Melanocyte of skin (primary cell): Measurements from ENCODE around the gene LGALS8. TPM values are rescaled to one million over a fixed set of nuclear protein-coding genes. Genes with fewer than 3 reads are reported as not detected.

ENCODE experiments used
- total RNA-seq, 2 donors: library from RNA; depleted of rRNA; stranded (reverse); fragments of >200 nt; gene quantifications; 2 replicates each; pipeline ENCODE4 v1.2.3, GENCODE V29; 2012

The LGALS8 gene
- total RNA-seq, result 10 to 100 TPM; 81.6 to 94.6 TPM

DNA sequence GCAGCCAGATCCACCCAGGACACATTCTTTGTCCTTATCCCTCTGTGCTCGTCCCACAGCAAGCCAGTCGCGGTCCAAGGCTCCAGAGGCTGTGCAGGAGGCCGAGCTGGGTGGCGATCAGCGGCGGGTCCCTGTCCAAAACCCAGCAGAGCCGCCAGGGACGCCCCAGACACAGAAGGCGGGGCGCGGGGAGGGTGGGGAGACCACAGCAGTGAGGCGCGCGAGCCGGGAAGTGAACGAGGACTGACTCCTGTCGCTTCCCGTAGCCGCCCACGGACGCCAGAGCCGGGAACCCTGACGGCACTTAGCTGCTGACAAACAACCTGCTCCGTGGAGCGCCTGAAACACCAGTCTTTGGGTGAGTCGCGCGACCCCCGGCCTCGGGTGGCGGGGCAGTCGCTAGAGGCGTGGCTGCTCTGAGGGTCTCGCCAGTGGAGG lies at the start of gene LGALS8:
LGALS8 (plus strand) TSS at position 279 of the 438 bp plus-strand sequence. CDS start 2,089 bp downstream, outside the sequence.

Other genes with a start within 250 kb of the LGALS8 start
- gene ERO1B, start 242.0 kb upstream of the LGALS8 start, total RNA-seq, result 1 to 10 TPM; 3.7 to 4.1 TPM
- gene EDARADD, start 129.7 kb upstream of the LGALS8 start, total RNA-seq, result under 1 TPM in 1 of 2 donors, not detected in 1; 0.34 TPM
- gene HEATR1, start 80.5 kb downstream of the LGALS8 start, total RNA-seq, result 10 to 100 TPM; 31.0 to 40.3 TPM
- under 1 TPM; 0.33 to 0.34 TPM for gene ACTN2, start 162.5 kb downstream of the LGALS8 start, total RNA-seq